Kidney (tissue), 14 donors: ENCODE measurements around the gene SDK1. TPM values are rescaled to one million over a fixed set of nuclear protein-coding genes. Genes with fewer than 3 reads are reported as not detected.
A peak's percentile ranks its signal among the peaks of the same experiment; 100 is the strongest.

Experiments used
- DNase-seq, 5 donors: peaks; one replicate each; pipeline ENCODE4 v3.0.0-alpha.2; 2013 to 2020
- FAIRE-seq: peaks from 2 replicates; lab custom pipeline; 2012; peaks lifted over from hg19 to GRCh38; lab: Jason Lieb, UNC
- H3K27ac ChIP-seq, 2 donors: one replicate each; pipeline ENCODE4 v1.7.0; 2013; ENCODE audit warnings: low read depth in 2 of 2, low read length in 2 of 2, inconsistent platforms in 1 of 2
- H3K27me3 ChIP-seq: one replicate; pipeline ENCODE4 v1.7.1; 2013; ENCODE audit warnings: low read length, inconsistent platforms; ENCODE audit not compliant: control insufficient read depth, insufficient read depth
- H3K36me3 ChIP-seq, 3 donors: one replicate each; pipeline versions ENCODE4 v1.7.0 to v1.7.1; 2013; ENCODE audit warnings: low read length in 3 of 3, control low read depth in 1 of 3, inconsistent platforms in 1 of 3; ENCODE audit not compliant: insufficient read depth in 3 of 3, control insufficient read depth in 2 of 3
- H3K4me1 ChIP-seq, 3 donors: one replicate each; pipeline versions ENCODE4 v1.7.0 to v1.7.1; 2013; ENCODE audit warnings: low read length in 3 of 3, inconsistent platforms in 1 of 3, low read depth in 1 of 3; ENCODE audit not compliant: control insufficient read depth in 2 of 3, insufficient read depth in 2 of 3
- H3K4me3 ChIP-seq, 3 donors: one replicate each; pipeline versions ENCODE4 v1.7.0 to v1.8.1; 2013; ENCODE audit warnings: low read length in 3 of 3, control low read depth in 1 of 3, inconsistent platforms in 1 of 3
- H3K9ac ChIP-seq, 3 donors: one replicate each; pipeline versions ENCODE4 v1.7.0 to v1.7.1; 2013; ENCODE audit warnings: low read length in 3 of 3, control low read depth in 1 of 3, inconsistent platforms in 1 of 3
- H3K9me3 ChIP-seq, 3 donors: one replicate each; pipeline versions ENCODE4 v1.7.0 to v1.7.1; 2013; ENCODE audit warnings: low read length in 3 of 3, control low read depth in 1 of 3, inconsistent platforms in 1 of 3; ENCODE audit not compliant: control insufficient read depth in 2 of 3, insufficient read depth in 1 of 3
- intact Hi-C: fragments of 100-400 bp; cut with DNase I; formaldehyde crosslinking; loops from one replicate; pipeline ENCODE4 v1.11.1; 2022
- polyA plus RNA-seq: library from polyadenylated mRNA; stranded (reverse); fragments of 350-450 nt; fragmentation: Illumina TruSeq; extraction: RNeasy Lipid Tissue Mini Kit (QIAGEN cat#74804); gene quantifications from one replicate; pipeline ENCODE4 v1.2.3, GENCODE V29; 2014; ENCODE audit warnings: low read depth, low replicate concordance; ENCODE audit not compliant: insufficient read depth
- total RNA-seq: library from RNA; stranded (reverse); fragmentation: NEBNext Ultra II Directional; extraction: Animal tissue kit (Norgen Biotek cat#: 25700); gene quantifications from one replicate; pipeline ENCODE4 v1.2.1, GENCODE V29; 2021
- TF ChIP-seq, protein P1 (sequence below): IDR thresholded peaks from 3 replicates; pipeline ENCODE4 v1.5.1; 2012; ENCODE audit warnings: mild to moderate bottlenecking, moderate library complexity, borderline replicate concordance; ENCODE audit not compliant: insufficient read depth; ENCODE audit errors: extremely low read depth
- donor health status: control.
- donor health status: control.
- donor health status: control.
- donor health status: control.
- donor health status: control.
- donor health status: DM: yes; HTN: yes; CAD: no.
- donor health status: Normal renal cell carcinoma (clear cell type).

The SDK1 gene
- total and polyA plus RNA-seq, 2 donors from 2014 or later: 2.0 to 38.3 TPM

DNA sequence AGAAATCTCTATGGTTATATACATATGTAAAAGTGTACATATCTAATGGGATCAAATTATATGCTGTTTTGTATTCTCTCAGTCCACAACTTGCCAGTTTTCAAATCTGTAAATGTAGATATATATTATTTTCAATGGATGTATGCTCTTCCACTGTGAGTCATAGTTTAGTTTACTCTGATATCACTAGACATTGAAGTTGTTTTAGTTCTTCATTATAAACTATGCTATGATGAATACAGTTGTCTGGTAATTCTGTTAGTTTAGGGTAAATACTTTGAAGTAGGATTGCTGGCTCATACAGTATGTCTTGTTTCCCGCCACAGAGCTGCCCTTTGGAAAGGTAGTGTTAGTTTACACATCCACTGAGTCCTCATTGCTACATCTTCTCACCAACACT lies 25.2 kb downstream of the SDK1 start:
- intact Hi-C loops: no loop called here
- no peak for FAIRE-seq
- no peaks in the 10 kb centered on the region for H3K36me3 ChIP-seq

DNA sequence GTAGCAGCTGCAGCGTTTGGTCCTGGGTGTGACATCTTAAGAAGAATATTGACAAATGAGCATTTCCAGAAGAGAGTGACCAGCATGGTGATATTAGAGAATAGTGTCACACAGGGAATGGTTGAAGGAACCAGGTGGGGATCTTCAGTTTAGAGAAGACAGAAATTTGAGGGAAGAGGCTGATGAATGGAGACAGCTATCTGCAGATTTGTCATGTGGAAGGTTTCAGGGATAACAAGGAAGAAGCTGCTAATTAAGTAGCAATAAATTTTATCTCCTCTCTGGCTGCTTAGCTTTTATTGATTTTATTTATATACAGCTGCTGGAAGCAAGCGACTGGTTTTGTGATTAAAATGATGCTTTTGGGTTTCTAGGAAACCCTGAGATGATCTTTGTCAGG lies 26.0 kb downstream of the SDK1 start:
- FAIRE-seq: no peak
- Histone ChIP-seq H3K9ac (no peak overlapping the region), H3K27me3 (no peaks in the 10 kb centered on the region), H3K27ac (no peak overlapping the region), H3K9me3 (no peaks in the 10 kb centered on the region), H3K4me1 (no peaks in the 10 kb centered on the region), H3K4me3 (no peak overlapping the region), H3K36me3 (no peaks in the 10 kb centered on the region)
- TF ChIP-seq, protein P1, sequence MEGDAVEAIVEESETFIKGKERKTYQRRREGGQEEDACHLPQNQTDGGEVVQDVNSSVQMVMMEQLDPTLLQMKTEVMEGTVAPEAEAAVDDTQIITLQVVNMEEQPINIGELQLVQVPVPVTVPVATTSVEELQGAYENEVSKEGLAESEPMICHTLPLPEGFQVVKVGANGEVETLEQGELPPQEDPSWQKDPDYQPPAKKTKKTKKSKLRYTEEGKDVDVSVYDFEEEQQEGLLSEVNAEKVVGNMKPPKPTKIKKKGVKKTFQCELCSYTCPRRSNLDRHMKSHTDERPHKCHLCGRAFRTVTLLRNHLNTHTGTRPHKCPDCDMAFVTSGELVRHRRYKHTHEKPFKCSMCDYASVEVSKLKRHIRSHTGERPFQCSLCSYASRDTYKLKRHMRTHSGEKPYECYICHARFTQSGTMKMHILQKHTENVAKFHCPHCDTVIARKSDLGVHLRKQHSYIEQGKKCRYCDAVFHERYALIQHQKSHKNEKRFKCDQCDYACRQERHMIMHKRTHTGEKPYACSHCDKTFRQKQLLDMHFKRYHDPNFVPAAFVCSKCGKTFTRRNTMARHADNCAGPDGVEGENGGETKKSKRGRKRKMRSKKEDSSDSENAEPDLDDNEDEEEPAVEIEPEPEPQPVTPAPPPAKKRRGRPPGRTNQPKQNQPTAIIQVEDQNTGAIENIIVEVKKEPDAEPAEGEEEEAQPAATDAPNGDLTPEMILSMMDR: no peak
- intact Hi-C loops: no loop called here
- peak in 1 of 5 donors; percentile 9 for DNase-seq

More for the DNA sequence above, 25.2 kb downstream of the SDK1 start:
- Histone ChIP-seq H3K27me3 (no peaks in the 10 kb centered on the region), H3K9ac (no peak overlapping the region), H3K4me3 (no peak overlapping the region), H3K4me1 (no peaks in the 10 kb centered on the region), H3K9me3 (no peaks in the 10 kb centered on the region), H3K27ac (no peak overlapping the region)
- TF ChIP-seq, protein P1: no peak
- no peak for DNase-seq

DNA sequence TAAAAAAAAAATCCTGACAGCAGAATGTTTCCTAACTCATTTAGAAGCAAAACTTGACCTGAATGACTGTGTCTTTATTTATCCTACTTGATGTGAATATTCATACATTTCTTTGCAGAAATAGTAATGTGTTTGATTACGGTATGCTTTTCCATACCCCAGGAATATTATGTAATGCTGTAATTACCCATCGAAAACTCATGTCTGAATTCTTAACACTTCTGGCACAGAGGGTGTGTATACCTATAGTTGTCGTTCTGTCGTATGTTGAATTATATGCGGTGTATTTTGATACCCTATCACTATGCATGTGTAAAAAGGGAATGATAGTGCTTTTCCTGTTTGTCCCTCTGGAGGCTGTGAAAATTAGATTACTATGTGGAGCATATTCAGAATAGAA lies 26.6 kb downstream of the SDK1 start:
- no peak for FAIRE-seq
- TF ChIP-seq, protein P1: no peak

DNA sequence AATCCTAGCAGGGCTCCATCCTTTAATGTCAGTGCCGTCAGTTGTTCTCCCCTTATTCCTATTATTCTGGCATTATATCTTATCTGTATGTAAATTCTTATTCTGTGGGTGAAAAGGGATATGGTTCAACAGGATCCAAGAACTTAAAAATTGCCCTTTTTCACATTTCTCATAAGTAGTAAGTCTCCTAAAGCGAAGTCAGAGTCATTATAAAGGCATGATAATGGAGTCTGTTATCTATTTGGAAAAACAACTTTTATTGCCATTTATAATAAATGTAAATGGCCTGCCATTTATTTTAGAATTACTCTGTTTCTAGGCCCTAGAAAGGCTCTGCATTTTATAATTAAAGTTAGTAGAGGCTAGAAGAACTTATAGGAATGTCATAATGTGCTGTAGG lies 31.3 kb downstream of the SDK1 start:
- Histone ChIP-seq H3K4me3 (no peak overlapping the region), H3K27ac (no peak overlapping the region), H3K9ac (no peak overlapping the region), H3K27me3 (no peaks in the 10 kb centered on the region), H3K36me3 (no peaks in the 10 kb centered on the region), H3K4me1 (no peaks in the 10 kb centered on the region), H3K9me3 (no peaks in the 10 kb centered on the region)
- TF ChIP-seq, protein P1: no peak
- intact Hi-C loops: no loop called here
- FAIRE-seq: no peak
- no peak for DNase-seq

More for the DNA sequence above, 26.6 kb downstream of the SDK1 start:
- Histone ChIP-seq H3K27ac (no peak overlapping the region), H3K27me3 (no peaks in the 10 kb centered on the region), H3K4me1 (no peaks in the 10 kb centered on the region), H3K36me3 (no peaks in the 10 kb centered on the region), H3K9ac (no peak overlapping the region), H3K4me3 (no peak overlapping the region), H3K9me3 (no peaks in the 10 kb centered on the region)
- DNase-seq: no peak
- intact Hi-C loops: no loop called here
